ENCODE data around the gene MTR. TPM values are rescaled to one million over a fixed set of nuclear protein-coding genes. Genes with fewer than 3 reads are reported as not detected.
A peak's percentile ranks its signal among the peaks of the same experiment; 100 is the strongest.

Gene MTR
- total RNA-seq, 2 donors from 2014 or later = 45.8 to 52.0 TPM

DNA sequence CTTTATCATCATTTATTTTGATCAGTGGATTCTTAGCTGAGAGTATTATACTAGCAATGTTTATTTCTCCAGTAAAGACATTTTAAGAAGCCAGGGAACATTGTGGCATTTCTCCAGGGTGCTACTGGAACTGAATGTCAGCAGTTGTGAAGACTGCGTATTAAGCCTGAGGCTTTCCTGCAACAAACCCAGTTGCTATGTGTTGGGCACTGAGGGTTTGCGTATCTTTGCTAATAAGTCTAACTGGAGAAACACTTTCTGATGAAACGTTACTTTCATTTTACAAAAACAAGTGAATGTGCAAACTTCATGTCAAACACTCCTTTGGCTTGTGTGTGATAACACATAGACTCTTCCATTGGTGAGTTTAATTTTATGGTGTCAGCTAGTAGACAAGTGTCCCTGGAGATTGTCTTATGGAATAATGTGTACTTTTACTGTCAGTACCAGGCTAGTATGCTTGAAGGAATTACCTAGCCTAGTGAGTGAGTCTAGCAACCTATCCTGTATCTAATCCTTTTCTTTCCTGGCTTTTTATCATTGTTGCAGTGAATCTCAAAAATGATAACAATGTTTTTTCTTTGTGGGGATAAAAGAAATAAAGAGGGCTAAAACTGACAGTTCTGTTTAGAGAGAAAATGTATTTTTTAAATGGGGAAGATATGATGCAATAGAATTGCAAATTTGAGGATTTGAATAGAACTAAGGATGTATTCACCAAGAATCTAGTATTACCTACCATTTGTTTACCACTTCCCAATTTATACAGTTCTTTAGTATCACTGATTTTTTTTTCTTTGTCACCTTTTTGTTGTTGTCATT is 70.1 kb downstream of the MTR start:
- no peak for DNase-seq
- no peaks in the 10 kb centered on the region for H3K27me3 Mint-ChIP-seq
- no peak overlapping the region for H3K4me3 Mint-ChIP-seq
- H3K9me3 ChIP-seq (ENCODE audit: control insufficient read depth, low read length, poor library complexity, severe bottlenecking) = no peaks in the 10 kb centered on the region
- H3K36me3 Mint-ChIP-seq (ENCODE audit: low read depth) = peaks cover 12% of the 10 kb centered on the region
- H3K27ac Mint-ChIP-seq = peak overlapping the region; percentile 41
- peaks cover 6% of the 10 kb centered on the region for H3K4me1 Mint-ChIP-seq
- no peak for ATAC-seq

DNA sequence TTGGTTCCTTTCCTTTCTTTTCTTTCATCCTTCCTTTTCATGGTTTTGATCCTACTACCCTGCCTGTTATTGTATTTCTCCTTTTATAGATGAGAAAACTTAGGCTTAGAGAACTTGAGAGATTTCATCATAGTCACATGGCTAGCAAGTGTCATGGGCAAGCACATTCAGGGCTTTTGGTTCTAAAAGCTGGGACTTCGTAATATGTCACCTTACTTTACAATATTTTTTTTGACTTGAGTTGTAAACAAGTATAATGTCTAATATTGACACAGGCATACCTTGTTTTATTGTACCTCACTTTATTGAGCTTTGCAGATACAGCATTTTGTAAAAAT is 70.7 kb downstream of the MTR start:
- ATAC-seq (no peak), DNase-seq (no peak)
- Mint-ChIP-seq H3K27me3 (no peaks in the 10 kb centered on the region), H3K4me1 (peaks cover 8% of the 10 kb centered on the region), H3K36me3 (ENCODE audit: low read depth) (peaks cover 15% of the 10 kb centered on the region), H3K27ac (peak overlapping the region; percentile 63), H3K4me3 (no peak overlapping the region)
- no peaks in the 10 kb centered on the region for H3K9me3 ChIP-seq (ENCODE audit: control insufficient read depth, low read length, poor library complexity, severe bottlenecking)

DNA sequence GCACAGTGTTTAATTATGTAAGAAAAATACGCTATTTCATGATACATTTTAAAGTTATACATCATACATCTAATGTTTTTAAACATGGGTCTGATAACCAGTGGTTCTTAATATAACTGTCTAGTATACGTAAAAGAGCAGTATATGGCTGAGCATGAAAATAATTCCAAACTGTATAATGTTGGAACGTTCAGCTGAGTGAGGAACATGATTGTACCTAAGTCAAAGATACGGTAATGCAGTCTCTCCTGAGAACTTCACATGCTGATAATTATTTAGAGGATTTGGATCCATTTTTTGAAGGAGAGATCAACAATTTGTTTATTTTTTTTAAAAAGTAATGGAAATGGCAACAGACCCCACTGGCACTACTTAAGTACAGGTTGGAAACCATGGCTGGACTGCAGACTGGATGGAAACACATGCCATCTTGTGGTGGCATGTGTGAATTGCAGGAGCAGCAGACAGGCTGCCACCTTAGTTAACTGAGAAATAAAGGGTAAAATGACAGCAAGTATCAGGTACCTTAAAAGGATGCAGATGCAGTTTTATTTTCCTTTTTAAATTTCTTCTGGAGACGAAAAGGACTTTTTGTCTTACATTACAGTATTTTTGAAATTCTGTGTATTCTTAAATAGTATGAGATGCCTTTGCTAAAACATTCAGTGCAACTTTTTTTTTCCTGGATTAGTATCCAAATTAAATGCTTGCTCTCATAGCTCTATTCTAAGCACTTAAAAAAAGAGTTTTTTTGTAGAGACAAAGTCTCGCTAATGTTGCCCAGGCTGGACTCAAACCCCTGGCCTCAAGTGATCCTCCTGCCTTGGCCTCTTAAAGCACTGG is 73.8 kb downstream of the MTR start:
- Mint-ChIP-seq H3K36me3 (ENCODE audit: low read depth) (peaks cover 21% of the 10 kb centered on the region), H3K4me1 (peaks cover 9% of the 10 kb centered on the region), H3K27me3 (no peaks in the 10 kb centered on the region), H3K4me3 (no peak overlapping the region), H3K27ac (no peak overlapping the region)
- no peaks in the 10 kb centered on the region for H3K9me3 ChIP-seq (ENCODE audit: control insufficient read depth, low read length, poor library complexity, severe bottlenecking)
- ATAC-seq (peak; percentile 69), DNase-seq (peak in 1 of 3 donors; percentile 21)

DNA sequence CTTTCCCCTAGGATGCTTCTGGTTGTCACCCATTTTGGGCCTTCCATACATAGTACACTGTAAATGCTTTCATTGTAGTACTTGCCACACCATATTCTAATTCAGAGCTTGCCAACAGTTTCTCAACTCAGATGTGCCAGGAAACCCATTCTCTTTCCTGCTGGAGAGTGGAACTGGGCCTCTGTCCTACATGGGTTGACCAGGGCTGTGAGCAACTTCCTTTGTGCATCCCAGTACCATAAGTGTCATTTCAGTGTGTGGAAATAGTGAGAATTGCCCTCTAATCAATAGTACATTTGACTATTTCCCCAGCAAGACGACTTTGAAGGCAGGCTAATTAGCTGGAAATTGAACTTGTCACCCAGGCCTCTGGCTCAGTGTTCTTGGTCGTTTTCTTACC is 74.8 kb downstream of the MTR start:
- peaks cover 9% of the 10 kb centered on the region for H3K4me1 Mint-ChIP-seq
- H3K27me3 Mint-ChIP-seq = no peaks in the 10 kb centered on the region
- peak overlapping the region; percentile 24 for H3K27ac Mint-ChIP-seq
- H3K9me3 ChIP-seq (ENCODE audit: control insufficient read depth, low read length, poor library complexity, severe bottlenecking) = no peaks in the 10 kb centered on the region
- ATAC-seq (no peak), DNase-seq (no peak)
- H3K4me3 Mint-ChIP-seq = no peak overlapping the region
- H3K36me3 Mint-ChIP-seq (ENCODE audit: low read depth) = peaks cover 21% of the 10 kb centered on the region

DNA sequence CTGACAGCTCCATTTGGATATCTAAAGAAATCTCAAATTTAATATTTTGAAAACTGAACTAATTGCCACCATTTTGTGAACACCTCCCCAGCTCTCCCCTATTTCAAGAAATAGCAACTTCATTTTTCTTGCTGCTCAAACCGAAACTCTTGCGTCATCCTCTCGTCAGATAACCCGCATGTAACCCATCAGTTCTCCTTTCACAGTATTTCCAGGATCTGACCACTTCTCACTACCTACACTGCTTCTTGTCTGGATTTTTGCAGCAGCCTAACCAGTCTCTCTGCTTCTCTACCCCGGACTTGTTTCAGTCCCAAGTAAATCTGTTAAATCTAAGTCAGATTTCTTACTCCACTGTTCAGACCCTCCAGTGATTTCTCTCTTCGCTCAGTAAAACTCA is 75.6 kb downstream of the MTR start:
- H3K36me3 Mint-ChIP-seq (ENCODE audit: low read depth) = peaks cover 16% of the 10 kb centered on the region
- DNase-seq = no peak
- no peaks in the 10 kb centered on the region for H3K27me3 Mint-ChIP-seq

DNA sequence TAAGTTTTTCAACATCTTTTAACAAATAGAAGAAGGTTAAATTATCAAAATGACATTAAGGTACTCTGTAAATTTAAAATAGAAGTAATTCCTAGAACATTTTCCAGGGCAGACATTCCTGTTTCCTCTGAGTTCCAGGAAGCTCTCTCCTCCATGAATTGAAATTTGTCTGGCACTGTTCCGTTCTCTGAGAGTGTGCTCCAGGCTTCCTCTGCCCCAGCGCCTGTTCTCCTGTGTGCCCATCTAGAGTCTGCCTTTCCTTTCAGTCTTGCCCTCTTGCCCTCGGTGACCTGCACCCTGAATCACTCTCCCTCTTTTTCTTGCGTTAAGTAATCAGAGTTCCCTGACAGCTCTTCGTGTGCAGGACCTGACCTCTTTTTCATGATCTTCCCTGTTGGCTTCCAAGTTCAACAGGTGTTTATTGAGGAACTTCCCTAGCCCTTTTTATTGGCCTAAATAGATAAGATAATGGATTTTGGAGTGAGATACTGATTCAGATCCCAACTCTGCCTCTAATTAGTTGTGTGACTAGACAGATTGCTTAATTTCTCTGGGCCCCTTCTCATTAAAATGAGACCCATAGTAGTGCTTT is 77.1 kb downstream of the MTR start:
- H3K27me3 Mint-ChIP-seq = no peaks in the 10 kb centered on the region
- no peak for DNase-seq
- no peak overlapping the region for H3K27ac Mint-ChIP-seq
- peaks cover 5% of the 10 kb centered on the region for H3K4me1 Mint-ChIP-seq
- no peak for ATAC-seq
- H3K36me3 Mint-ChIP-seq (ENCODE audit: low read depth) = peaks cover 14% of the 10 kb centered on the region
- no peaks in the 10 kb centered on the region for H3K9me3 ChIP-seq (ENCODE audit: control insufficient read depth, low read length, poor library complexity, severe bottlenecking)
- H3K4me3 Mint-ChIP-seq = no peak overlapping the region

More for the DNA sequence above, 75.6 kb downstream of the MTR start:
- Mint-ChIP-seq H3K4me1 (peaks cover 5% of the 10 kb centered on the region), H3K27ac (peak overlapping the region; percentile 56), H3K4me3 (no peak overlapping the region)
- no peaks in the 10 kb centered on the region for H3K9me3 ChIP-seq (ENCODE audit: control insufficient read depth, low read length, poor library complexity, severe bottlenecking)
- ATAC-seq = no peak

DNA sequence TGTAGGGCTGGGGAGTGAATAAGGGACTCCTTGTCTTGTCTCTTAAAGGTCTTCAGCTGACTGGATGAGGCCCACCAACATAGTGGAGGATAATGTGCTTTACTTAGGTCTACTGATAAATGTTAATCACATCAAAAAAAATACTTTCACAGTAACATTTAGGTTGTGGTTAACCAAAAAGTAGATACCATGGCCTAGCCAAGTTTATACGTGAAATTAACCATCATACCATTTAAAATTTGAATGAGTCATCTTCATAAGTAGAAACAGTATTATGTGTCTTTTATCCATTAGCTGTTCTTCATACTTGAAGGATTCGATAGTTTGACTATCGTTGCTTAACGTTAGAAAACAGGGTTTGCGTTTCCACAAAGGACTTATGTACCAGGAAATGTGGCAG is 80.9 kb downstream of the MTR start:
- Mint-ChIP-seq H3K4me1 (peaks cover 3% of the 10 kb centered on the region), H3K27me3 (no peaks in the 10 kb centered on the region), H3K27ac (no peak overlapping the region), H3K36me3 (ENCODE audit: low read depth) (peaks cover 5% of the 10 kb centered on the region), H3K4me3 (no peak overlapping the region)
- no peaks in the 10 kb centered on the region for H3K9me3 ChIP-seq (ENCODE audit: control insufficient read depth, low read length, poor library complexity, severe bottlenecking)
- DNase-seq = no peak
- no peak for ATAC-seq

DNA sequence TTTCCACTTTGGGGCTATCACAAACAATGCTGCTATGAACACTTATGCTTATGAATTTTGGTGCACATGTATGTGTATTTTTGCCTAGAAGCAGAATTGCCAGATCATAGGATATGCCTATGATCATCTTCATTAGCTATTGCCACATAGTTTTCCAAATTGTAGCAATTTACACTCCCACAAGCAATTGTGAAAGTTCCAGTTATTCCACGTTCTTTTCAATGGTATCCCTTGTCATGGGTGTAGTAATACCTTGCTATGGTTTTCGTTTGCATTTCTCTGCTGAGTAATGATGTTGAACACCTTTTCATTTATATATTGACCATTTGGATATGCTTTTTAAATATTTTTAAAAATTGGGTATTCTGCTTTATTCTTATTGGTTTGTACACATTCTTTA is 82.6 kb downstream of the MTR start:
- DNase-seq (no peak), ATAC-seq (no peak)
- no peaks in the 10 kb centered on the region for H3K27me3 Mint-ChIP-seq
- H3K4me3 Mint-ChIP-seq = no peak overlapping the region
- no peaks in the 10 kb centered on the region for H3K9me3 ChIP-seq (ENCODE audit: control insufficient read depth, low read length, poor library complexity, severe bottlenecking)
- H3K4me1 Mint-ChIP-seq = no peaks in the 10 kb centered on the region
- no peaks in the 10 kb centered on the region for H3K36me3 Mint-ChIP-seq (ENCODE audit: low read depth)
- no peak overlapping the region for H3K27ac Mint-ChIP-seq

DNA sequence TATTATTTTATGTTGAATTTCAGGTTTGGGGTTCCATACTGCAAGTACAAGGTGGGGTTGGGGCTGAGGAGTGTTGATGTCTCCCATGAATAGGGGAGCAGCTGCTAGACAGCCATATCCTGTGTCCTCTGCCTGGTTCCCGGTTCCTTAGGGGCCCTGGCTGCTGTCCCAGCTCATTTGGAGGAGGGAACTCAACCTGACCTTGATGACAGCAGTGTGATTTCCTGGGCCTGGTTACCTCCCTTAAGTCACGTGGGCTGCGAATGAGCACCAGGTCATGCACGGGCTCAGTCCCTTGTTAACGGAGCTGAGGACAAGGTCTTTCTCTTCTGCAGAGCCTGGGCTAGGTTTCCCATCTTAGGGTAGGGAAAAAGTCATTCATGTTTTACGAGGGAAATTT is 85.1 kb downstream of the MTR start:
- peaks cover 2% of the 10 kb centered on the region for H3K4me1 Mint-ChIP-seq
- no peak for ATAC-seq
- H3K27ac Mint-ChIP-seq = no peak overlapping the region
- no peak overlapping the region for H3K4me3 Mint-ChIP-seq
- no peaks in the 10 kb centered on the region for H3K27me3 Mint-ChIP-seq
- no peaks in the 10 kb centered on the region for H3K9me3 ChIP-seq (ENCODE audit: control insufficient read depth, low read length, poor library complexity, severe bottlenecking)
- DNase-seq = no peak
- no peaks in the 10 kb centered on the region for H3K36me3 Mint-ChIP-seq (ENCODE audit: low read depth)

DNA sequence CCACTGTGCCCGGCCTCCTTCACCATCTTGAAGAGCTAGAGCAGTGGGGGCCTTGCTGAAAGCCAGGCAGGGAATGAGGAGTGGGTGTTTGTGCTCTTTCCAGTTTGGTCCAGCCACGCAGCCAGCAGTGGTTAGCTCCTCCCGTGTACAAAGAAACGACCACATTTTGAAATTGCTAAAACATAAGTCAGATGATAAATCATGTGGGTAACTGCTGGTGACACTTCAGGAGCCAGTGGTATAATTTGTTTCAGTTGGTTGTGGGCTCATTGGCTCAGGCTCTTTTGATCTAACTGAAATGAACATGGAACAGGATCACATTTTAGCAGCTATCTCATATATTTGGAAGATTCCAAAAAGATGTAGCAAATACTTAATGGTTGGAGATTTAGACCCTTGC is 87.6 kb downstream of the MTR start:
- peaks cover 2% of the 10 kb centered on the region for H3K4me1 Mint-ChIP-seq
- DNase-seq (no peak), ATAC-seq (no peak)
- H3K9me3 ChIP-seq (ENCODE audit: control insufficient read depth, low read length, poor library complexity, severe bottlenecking) = no peaks in the 10 kb centered on the region
- H3K4me3 Mint-ChIP-seq = no peak overlapping the region
- no peaks in the 10 kb centered on the region for H3K27me3 Mint-ChIP-seq
- H3K27ac Mint-ChIP-seq = no peak overlapping the region
- H3K36me3 Mint-ChIP-seq (ENCODE audit: low read depth) = peaks cover 11% of the 10 kb centered on the region

DNA sequence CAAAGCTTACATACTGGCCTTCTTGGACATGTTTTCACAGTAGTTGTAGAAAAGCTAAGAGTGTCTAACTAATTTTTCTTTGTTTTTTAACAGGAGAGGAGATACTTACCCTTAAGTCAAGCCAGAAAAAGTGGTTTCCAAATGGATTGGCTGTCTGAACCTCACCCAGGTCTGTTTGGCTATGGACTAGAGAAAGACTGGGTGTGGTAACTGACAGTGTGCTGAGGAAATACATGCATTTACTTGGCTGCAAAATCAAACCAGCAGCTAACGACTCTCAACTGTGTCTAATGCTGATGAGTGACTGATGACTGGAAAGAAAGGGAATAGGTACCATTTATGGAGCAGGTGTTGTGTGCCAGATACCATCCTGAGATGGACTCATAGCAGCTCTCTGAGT is 91.1 kb downstream of the MTR start:
- Mint-ChIP-seq H3K27me3 (no peaks in the 10 kb centered on the region), H3K4me1 (peaks cover 6% of the 10 kb centered on the region), H3K4me3 (no peak overlapping the region), H3K27ac (peak overlapping the region; percentile 86), H3K36me3 (ENCODE audit: low read depth) (peaks cover 20% of the 10 kb centered on the region)
- ATAC-seq (no peak), DNase-seq (no peak)
- no peaks in the 10 kb centered on the region for H3K9me3 ChIP-seq (ENCODE audit: control insufficient read depth, low read length, poor library complexity, severe bottlenecking)

DNA sequence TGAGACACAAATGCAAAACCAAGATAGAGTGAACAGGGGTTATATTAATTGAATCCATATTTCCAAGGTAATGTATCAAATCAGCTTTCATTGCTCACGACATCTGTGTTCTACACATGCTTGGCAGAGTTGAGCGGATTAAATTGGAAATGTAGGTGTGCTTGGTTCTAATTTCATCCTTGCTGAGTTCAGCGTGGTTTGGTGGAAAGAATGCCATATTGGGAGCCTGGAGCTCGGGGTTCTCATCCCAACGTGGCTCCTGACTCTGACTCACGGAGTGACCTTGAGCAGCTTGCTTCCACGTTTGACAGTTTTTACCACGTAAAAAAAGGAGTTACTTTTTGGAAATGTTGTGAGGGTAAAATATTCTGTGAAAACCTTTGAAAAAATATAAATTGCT is 92.0 kb downstream of the MTR start:
- peak overlapping the region; percentile 86 for H3K27ac Mint-ChIP-seq
- DNase-seq = no peak
- H3K4me1 Mint-ChIP-seq = peaks cover 6% of the 10 kb centered on the region
- no peaks in the 10 kb centered on the region for H3K27me3 Mint-ChIP-seq
- peaks cover 22% of the 10 kb centered on the region for H3K36me3 Mint-ChIP-seq (ENCODE audit: low read depth)
- no peak for ATAC-seq
- H3K4me3 Mint-ChIP-seq = peak overlapping the region; percentile 25
- H3K9me3 ChIP-seq (ENCODE audit: control insufficient read depth, low read length, poor library complexity, severe bottlenecking) = no peaks in the 10 kb centered on the region

DNA sequence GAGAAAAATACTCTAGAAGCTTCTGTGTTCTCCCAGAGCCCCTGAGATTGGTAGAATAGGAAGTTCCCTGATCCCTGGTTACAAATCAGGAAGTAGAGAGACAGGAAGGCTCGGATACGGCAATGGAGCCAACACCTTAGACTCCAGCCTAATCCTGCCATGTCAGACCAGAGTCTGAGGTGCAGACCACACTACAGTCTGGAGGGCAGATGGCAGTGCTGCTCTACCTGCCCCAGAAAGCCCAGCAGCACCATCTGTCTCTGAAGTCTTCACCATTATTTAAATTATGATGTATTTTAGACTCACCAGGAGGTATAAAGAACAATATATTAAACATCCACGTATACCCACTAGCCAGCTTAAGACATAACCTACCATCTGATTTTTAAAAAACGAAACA is 93.0 kb downstream of the MTR start:
- ATAC-seq = no peak
- Mint-ChIP-seq H3K27ac (no peak overlapping the region), H3K4me3 (no peak overlapping the region), H3K27me3 (no peaks in the 10 kb centered on the region), H3K36me3 (ENCODE audit: low read depth) (peaks cover 22% of the 10 kb centered on the region), H3K4me1 (peaks cover 6% of the 10 kb centered on the region)
- no peak for DNase-seq
- H3K9me3 ChIP-seq (ENCODE audit: control insufficient read depth, low read length, poor library complexity, severe bottlenecking) = no peaks in the 10 kb centered on the region
